Fibroblast of skin of right quadriceps (primary cell): ENCODE measurements around the gene OVOL3.
A peak's percentile ranks its signal among the peaks of the same experiment; 100 is the strongest.
"Not testable (repeated sequence)": the region's sequence is repeated elsewhere in the genome, so short reads cannot be mapped to it uniquely, and the experiment has no call there.

Source experiments
- DNase-seq: peaks from one replicate; pipeline ENCODE4 v3.0.0-alpha.2; 2013

Gene OVOL3

DNA sequence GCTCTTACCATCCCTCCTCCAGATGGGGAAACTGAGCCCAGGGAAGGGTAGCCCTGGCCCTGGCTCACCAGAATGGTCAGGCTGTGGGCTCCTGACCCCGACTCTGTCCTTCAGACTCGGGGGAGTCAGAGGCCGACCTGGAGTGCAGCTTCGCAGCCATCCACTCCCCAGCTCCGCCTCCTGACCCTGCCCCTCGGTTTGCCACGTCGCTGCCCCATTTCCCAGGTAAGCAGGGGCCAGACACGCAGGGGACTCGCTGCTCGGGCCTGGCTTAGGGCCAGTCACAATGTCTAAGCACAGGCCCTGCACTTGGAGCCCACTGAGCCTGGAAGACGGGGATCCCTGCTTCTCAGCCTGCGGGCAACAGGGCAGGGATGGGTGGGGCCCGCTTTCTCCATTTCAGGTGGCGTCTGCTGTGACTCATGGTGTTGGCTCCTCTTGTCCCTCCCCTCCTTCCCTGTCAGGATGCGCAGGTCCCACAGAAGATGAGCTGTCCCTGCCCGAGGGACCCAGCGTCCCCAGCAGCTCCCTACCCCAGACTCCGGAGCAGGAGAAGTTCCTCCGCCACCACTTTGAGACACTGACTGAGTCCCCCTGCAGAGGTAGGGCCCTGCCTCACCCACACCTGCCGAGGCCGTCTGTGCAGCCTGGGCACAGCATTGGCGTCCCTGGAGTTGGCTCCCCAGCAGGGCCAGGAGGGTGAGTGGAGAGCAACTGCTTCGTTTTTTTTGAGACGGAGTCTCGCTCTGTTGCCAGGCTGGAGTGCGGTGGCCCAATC lies 9.2 kb upstream of the OVOL3 start:
- DNase-seq, result no peak

DNA sequence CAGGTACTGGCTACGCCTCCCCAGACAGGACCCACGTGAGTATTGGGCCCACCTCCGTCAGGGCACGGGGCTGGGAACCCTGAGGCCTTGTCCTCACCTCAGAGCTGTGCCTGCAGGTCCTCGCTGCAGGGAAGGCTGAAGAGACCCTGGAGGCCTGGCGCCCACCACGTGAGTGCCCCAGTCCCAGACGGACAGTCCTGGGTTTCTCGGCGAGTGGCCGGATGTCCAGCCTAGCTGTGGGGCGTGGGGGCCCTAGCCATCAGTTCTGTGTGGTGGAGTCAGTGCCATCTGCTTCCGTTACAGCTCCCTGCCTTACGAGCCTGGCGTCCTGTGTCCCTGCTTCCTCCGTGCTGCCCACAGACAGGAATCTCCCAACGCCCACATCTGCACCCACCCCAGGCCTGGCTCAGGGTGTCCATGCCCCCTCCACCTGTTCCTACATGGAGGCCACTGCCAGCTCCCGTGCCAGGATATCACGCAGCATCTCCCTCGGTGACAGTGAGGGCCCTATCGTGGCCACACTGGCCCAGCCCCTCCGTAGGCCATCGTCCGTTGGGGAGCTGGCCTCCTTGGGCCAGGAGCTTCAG lies 7.8 kb upstream of the OVOL3 start:
- DNase-seq, result no peak

DNA sequence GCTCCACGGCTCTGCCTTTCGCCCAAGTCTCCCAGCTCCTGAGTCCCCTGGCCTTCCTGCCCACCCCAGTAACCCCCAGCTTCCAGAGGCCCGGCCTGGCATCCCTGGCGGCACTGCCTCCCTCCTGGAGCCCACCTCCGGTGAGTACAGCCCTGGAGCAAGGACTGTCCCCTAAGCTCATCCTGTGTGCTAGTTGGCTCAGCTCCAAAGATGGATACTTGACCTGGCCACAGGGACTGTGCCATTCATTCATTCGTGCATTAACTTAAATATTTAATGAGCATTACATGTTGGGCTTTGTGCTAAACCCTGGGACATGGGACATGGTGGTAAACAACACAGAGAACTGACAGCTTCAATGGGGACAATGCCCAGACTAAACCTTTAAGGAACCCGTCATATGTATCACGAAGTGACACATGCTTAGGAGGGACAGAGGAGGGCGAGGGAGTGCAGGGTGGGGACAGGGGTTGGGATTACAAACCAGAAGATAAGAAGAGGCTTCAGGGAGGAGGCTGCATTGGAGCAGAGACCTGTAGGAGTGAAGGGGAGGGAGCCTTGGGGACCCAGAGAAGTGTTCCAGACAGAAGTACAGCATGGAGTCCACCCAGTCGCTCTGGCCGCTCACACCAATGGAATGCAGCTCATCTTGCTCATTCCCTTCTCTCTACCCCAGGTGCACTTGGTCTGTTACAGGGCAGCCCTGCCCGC lies 6.9 kb upstream of the OVOL3 start:
- no peak for DNase-seq

DNA sequence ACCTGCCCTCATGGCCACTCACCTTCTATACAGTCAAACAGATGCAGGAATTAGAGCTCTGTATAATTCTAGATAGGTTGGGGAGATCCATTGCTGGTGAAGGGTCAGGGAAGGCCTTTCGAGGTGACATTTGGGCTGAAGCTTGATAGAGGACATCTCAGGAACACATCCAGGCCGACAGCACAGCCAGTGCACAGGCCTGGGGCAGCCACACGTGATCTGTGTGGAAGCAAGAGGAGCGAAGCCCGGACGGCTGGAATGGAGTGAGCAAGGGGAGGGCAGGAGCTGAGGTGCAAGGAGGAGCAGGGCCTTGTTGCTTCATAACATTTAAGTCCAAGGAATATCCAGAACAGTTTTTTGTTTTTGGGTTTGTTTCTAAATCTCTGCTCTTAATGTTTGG lies 4.5 kb upstream of the OVOL3 start:
- DNase-seq, result no peak

DNA sequence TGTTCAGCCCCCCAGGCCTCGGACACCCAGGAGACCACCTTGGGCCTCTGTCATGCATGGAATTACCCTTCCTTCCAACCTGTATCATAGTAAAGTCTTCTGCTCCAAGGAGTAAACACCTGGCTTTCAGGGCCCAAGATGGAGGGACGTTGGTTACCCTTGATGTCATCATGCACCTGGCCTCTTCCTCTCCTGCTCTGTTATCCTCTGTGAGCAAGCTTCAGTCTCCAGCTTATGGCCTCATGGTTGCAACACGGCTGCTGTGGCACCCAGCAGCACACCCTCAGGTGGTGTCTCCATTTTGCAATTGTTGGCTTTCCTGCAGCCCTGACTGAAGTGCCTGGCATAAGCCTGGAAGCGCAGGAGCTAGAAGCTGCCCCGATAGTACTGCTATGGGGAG lies 4.0 kb upstream of the OVOL3 start:
- no peak for DNase-seq

DNA sequence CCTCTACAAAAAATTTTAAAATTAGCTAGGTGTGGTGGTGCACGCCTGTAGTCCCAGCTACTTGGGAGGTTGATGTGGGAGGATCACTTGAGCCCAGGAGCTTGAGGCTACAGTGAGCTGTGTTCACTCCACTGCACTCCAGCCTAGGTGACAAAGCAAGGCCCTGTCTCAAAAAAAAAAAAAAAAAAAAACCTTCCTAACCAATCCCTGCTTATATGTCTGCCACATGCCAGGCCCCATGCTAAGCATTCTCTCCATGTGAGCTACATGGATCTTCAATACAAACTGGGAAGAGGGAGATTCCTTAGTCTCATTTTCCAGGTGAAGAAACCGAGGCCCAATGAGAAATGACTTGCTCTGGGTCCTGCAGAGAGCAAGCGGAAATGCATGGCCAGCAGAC lies 2.3 kb upstream of the OVOL3 start:
- DNase-seq, result no peak

DNA sequence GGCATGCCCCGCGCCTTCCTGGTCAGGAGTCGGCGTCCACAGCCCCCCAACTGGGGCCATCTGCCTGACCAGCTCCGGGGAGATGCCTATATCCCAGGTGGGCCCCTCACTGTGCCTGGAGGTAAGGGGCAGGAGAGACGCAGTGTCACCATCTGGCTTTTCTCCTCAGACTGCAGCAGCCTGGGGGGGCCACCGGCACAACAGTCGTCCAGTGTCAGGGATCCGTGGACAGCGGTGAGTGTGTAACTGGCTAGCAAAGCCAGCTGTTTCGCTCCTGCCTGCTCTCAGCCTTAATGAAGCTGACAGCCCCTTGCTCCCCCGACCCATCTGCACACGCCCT lies 227 bp downstream of the OVOL3 start:
- DNase-seq, result no peak

DNA sequence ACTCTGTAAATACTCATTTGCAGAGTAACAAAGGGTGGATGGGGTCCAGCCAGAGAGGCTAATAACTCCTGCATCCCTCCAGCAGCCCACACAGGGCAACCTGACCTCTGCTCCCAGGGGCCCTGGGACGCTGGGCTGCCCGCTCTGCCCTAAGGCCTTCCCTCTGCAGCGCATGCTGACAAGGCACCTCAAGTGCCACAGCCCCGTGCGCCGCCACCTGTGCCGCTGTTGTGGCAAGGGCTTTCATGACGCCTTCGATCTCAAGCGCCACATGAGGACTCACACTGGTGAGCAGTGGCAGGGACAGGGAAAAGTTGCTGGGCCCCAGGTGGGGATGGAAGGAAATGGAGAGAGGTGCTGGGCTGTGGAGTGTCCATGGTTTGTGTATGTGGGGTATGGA lies 1.7 kb downstream of the OVOL3 start:
- no peak for DNase-seq

DNA sequence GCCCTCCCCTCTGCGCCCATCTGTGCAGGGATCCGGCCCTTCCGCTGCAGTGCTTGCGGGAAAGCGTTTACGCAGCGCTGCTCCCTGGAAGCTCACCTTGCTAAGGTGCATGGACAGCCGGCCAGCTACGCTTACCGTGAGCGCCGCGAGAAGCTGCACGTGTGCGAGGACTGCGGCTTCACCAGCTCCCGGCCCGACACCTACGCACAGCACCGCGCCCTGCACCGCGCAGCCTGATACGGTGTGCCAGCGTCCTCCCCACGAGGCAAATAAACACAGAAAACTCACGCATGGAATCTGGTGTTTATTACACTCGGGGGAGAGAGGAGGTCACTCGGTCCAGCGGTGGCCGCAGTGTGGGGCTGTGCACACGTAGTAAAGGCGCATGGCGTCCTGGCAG lies 2.5 kb downstream of the OVOL3 start:
- no peak for DNase-seq

DNA sequence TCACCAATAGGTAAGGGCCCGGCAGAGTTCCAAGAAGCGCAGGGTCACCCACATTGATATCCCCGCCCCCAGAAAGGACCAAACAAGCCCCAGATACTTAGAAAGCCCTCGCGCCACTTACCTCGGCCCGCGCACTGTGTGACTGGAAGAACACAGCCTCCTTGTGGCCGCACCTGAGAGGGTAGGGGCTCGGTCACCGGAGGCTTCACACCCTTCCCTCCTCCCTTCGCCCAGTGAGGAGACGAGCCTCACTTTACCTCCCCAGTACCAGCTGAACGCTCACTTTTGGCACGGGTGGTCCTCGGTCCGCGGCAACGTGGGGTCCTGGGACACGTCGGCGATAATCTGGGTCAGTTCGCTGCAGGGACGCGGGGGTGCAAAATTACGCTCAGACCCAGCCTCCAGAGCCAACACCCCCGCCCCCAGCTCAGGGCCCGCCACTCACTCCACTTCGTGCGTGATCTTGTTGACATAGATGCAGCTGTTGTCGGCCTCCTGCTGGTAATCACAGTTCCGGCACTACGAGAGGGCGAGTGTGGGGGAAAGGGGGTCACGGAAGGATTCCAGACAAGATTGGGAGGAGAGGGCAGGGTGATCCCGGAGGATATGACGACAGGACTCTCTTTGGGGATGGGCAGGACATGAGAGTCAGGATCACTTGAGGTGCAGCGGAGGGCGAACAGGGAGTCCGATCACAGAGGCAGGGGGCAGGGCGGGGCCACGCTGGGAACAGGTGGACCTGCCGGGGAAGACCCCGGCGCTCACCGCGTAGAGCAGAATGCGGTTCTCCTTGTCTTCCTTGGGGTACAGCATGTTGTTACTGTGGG lies 3.2 kb downstream of the OVOL3 start:
- DNase-seq, result peak; percentile 37

DNA sequence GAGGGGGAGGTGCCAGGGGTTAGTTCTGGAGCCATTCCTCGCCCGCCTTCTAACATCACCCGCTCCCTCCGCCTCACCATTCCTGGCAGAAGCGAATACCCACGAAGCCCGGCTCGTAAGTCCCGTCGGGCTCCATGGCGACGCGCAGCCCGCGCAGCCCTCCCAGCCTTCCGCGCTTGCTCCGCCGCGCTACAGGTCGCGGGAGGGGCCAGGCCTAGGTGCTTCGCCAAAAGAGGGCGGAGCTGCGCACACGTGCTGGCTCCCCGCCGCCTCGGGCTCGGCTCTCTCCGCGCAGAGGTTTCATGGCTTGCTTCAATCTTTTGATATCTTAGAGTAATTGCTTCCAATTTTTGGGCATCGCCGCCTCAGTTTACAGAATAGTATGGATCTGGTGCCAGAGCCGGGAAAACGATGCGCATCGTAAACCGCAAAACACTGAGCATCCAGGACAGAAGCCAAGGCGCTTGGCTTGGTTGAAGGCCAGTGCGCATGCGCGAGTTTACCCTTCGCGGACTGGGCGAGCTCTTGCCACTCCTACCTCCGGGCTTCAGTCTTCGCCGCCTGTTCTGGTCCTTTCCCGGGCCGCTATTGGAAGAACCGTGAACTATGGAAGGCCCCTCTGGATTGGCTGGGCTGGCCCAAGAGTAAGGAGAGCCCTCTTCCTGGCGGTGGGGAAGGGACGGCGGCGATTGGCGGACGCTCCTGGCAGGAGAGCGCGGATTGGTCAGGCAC lies 3.9 kb downstream of the OVOL3 start, which contains the start of gene POLR2I:
Gene POLR2I, minus strand, starts transcription at position 155 of the 732 bp plus-strand sequence. Its CDS starts 19 bp downstream, at position 136.
- DNase-seq, result peak; percentile 100

DNA sequence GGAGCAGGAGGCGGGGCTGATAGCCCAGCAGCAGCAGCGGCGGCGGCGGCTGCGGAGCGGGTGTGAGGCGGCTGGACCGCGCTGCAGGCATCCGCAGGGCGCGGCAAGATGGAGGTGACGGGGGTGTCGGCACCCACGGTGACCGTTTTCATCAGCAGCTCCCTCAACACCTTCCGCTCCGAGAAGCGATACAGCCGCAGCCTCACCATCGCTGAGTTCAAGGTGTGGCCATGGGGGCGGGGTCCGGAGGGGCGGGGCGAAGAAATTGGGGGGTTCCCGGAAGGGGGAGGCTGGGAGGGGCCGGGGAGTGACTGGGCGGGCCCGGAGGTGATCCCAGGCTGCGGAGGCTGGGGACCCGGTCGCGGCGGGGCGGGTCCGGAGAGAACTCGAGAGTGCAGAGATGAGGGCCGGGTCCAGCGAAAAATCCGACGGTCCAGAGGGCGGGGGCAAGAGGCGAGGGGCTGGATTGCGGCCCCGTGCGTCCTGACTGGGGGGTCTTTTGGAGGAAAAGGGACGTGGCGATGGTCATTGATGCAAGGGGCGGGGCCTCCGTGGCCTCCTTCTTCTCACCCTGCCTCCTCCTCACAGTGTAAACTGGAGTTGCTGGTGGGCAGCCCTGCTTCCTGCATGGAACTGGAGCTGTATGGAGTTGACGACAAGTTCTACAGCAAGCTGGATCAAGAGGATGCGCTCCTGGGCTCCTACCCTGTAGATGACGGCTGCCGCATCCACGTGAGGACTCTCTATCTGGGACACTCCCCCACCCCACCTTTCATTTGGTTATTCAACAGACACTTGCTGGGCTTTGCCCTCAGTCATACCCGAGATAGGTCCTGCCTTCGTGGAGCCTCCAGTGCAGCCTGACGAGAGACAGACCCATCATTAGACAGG lies 4.8 kb downstream of the OVOL3 start, which contains the start of gene TBCB:
Gene TBCB, plus strand, starts transcription at position 16 of the 891 bp plus-strand sequence. Its CDS starts 93 bp downstream, at position 109.
- no peak for DNase-seq

DNA sequence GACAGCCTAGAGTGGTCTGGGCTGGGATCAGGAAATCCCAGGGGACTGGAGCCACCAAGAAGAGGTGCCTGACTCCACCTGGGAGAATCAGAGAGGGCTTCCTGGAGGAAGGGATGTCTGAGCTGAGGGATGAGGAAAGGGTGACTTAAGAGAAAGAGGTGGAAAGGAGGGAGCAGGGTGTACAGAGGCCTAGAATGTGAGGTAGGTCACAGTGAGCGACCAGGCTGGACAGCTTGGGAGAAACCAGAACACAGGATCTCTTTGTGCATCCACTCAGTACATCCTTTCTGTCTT lies 5.3 kb downstream of the OVOL3 start:
- no peak for DNase-seq

DNA sequence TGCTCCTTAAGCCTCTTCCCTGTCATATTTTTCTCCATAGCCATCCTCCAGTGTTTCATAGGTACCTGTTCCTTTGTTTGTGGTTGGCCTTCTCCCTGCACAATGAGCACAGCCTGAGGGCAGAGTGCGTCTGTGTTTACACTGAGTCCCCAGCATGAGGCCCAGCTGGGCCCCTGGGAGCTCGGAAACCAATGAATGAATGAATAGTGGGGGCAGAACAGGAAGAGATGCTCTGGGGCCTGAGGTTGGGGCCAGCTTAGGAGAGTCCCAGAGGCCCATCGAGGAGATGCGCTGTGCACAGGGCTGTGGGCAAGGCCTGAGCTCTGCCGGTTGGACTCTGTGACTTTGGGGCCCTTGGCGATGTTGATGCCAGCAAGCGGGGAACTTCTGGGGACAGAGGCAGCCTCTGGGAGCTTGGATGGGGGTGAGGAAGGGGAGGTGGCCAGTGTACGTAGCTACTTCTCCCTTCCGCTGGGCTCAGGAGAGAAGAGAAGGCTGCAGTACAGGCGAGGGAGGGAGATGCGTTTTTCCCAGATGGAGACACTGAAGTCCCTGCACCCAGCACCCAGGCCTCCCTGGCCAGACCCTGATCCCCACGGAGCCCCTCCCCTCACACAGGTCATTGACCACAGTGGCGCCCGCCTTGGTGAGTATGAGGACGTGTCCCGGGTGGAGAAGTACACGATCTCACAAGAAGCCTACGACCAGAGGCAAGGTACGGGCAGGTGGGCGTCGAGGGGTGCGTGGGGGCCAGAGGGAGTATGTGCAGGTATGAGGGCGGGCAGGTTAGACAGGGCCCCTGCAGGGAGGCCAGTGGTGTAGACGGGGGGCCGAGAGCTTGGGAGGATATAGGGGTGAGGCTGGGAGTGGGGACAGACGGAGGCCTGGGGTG lies 9.4 kb downstream of the OVOL3 start:
- DNase-seq, result no peak

DNA sequence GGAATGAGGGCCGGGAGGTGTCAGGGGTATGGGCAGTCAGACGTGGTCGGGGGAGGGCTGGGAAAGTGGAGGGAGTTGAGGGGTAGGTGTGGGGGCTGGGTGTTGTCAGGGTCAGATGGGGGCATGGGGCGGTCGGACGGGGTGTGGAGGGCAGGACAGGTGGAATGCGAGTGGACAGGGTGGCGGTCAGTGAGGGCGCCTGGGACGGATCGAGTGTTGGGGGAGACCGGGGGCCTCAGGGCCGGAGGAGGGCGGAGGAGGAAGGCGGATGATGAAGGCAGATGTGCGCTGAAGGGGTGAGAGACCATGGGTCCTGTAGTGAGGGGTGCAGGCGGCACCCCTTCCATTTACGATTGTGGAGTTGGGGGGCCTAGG lies 10.0 kb downstream of the OVOL3 start:
- DNase-seq, result no peak

DNA sequence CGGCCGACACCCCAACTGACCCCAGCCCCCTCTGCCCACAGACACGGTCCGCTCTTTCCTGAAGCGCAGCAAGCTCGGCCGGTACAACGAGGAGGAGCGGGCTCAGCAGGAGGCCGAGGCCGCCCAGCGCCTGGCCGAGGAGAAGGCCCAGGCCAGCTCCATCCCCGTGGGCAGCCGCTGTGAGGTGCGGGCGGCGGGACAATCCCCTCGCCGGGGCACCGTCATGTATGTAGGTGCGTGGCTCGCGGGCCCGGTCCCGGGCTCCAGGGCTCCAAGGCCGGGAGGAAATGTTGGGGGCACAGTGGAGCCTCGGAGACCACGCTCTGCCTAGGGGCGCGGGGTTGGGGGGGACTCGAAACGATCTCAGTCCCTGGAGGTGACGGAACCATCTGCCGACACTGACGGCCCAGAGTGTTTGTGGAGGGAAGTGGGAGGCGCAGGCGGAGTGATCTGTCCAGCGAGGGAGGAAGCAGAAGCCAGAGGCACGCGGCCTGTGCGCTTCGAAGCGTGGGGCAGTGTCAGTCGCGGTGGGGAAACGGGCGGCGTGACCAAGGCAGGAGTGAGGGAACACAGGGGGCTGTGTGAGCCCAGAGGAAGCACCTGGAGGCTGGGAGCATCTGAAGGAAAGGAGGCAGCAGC lies 10.7 kb downstream of the OVOL3 start:
- no peak for DNase-seq

DNA sequence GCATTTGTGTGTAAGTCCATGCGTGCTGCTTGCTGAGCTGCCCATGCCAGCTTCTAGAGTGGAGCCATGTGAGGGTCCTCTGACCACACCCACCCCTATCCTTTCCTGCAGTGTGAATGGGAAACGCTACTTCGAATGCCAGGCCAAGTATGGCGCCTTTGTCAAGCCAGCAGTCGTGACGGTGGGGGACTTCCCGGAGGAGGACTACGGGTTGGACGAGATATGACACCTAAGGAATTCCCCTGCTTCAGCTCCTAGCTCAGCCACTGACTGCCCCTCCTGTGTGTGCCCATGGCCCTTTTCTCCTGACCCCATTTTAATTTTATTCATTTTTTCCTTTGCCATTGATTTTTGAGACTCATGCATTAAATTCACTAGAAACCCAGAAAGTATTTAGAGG lies 14.6 kb downstream of the OVOL3 start:
- DNase-seq, result no peak

DNA sequence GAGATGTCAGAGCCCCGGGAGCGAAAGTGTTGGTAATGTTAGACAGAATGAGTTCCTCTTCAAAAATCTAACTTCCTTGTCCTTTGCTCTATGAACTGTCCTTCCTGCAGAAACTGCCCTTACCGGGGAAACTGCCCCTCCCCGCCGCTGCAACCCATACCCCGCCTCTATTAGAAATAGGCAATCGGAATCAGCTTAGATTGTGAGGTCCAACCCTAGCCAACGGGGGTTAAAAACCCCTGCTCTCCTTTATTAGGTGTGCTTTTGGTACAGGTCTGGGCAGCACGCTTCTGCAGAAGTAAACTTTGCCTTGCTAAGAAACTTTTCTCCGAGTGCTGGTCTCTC lies 17.4 kb downstream of the OVOL3 start:
- DNase-seq, result no peak

DNA sequence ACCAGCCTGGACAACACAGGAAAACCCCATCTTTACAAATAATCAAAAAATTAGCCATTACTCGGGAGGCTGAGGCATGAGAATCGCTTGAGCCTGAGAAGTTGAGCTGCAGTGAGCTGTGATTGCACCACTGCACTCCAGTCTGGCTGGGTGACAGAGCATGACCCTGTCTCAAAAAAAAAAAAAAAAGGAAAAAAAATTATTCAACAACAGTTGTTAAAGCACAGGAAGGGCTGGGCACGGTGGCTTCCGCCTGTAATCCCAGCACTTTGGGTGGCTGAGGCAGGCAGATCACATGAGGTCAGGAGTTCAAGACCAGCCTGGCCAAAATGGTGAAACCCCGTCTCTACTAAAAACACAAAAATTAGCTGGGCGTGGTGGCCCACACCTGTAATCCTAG lies 20.3 kb downstream of the OVOL3 start:
- DNase-seq, result not testable (repeated sequence)

DNA sequence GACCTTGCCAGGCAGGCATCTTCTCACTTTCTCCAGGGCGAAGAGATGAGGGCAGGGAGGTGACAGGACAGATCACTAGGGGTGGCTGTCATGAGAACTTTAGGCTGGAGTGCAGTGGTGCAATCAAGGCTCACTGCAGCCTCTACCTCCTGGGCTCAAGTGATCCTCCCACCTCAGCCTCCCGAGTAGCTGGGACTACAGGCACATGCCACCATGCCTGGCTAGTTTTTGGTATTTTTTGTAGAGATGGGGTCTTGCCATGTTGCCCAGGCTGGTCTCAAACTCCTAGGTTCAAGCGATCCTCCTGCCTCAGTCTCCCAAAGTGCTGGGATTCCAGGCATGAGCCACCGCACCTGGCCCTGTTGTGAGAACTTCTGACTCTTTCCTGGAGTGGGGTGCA lies 23.9 kb downstream of the OVOL3 start:
- DNase-seq, result not testable (repeated sequence)
